Measurements from ENCODE around the gene INAFM1.

The INAFM1 gene

DNA sequence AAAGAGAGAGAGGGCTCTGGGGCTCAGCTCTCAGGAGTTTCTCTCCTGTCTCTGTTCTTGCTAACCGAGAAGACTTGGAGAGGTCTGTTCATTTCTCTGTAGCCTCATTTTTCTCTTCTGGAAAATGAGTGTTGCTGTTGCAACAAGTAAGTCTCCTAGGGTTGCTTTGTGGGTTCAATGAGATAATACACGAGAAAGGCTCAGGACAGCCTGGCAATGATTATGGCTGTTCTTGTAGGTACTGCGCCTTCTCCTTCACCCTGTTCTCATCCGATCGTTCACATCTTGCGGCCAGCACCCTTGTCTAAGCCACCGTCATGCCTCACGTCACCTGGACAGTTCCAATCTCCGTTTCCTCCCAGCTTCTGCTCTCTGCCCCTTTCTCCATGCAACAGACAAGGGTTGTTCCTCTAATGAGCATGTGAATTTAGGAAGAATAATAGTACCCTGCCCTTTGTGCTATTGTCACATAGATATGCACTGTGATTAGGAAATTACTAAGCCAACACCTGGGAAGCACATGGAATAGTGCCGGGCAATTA lies 39.1 kb downstream of the INAFM1 start:
- no peak for FAIRE-seq

DNA sequence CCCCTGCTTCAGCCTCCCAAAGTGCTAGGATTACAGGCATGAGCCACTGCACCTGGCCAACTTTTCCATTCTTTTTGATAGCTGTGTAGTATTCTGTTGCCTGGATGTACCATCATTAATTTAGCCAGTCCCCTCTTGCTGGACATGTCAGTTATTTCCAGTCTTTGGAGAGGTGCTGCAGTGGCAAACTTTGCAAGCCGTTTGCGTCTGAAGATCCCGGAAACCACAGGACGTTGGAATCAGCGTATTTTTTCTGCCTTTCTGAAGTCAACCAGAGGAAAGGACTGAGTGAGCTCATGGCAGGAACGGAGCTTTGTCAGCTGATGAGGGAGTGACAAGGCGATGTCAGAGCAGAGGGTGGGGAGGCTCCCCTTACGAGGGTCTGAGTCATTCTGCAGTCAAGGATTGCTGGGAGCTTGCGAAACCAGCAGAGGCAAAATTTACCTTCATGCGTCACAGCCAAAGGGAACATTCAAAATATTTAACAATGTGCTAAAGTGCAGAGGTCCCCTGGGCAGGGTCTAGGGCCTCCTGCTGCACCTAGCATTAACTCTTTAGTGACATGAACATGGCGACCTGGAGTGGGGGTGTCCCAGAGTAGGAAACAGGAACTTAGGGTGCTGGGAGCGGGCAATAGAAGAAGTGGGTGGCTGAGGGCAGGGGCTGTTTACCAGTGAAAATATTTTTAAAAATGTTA lies 40.6 kb downstream of the INAFM1 start:
- FAIRE-seq, result no peak

DNA sequence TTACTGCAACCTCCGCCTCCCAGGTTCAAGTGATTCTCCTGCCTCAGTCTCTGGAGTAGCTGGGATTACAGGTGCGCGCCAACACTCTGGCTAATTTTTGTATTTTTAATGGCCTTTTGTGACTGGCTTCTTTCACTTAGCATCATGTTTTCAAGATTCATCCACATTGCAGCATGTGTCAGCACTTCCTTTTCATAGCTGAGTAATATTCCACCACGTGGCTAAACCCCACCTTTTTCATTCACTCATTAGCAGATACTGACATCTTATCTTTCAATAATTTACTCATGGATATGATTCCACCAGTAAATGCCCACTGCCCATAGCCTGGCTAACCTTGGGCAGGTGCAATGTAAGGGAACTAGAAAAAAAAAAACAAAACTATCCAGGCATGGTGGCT lies 41.8 kb downstream of the INAFM1 start:
- no peak for FAIRE-seq

DNA sequence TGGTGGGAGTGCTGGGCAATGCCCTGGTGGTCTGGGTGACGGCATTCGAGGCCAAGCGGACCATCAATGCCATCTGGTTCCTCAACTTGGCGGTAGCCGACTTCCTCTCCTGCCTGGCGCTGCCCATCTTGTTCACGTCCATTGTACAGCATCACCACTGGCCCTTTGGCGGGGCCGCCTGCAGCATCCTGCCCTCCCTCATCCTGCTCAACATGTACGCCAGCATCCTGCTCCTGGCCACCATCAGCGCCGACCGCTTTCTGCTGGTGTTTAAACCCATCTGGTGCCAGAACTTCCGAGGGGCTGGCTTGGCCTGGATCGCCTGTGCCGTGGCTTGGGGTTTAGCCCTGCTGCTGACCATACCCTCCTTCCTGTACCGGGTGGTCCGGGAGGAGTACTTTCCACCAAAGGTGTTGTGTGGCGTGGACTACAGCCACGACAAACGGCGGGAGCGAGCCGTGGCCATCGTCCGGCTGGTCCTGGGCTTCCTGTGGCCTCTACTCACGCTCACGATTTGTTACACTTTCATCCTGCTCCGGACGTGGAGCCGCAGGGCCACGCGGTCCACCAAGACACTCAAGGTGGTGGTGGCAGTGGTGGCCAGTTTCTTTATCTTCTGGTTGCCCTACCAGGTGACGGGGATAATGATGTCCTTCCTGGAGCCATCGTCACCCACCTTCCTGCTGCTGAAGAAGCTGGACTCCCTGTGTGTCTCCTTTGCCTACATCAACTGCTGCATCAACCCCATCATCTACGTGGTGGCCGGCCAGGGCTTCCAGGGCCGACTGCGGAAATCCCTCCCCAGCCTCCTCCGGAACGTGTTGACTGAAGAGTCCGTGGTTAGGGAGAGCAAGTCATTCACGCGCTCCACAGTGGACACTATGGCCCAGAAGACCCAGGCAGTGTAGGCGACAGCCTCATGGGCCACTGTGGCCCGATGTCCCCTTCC lies 45.5 kb downstream of the INAFM1 start:
- FAIRE-seq, result no peak

DNA sequence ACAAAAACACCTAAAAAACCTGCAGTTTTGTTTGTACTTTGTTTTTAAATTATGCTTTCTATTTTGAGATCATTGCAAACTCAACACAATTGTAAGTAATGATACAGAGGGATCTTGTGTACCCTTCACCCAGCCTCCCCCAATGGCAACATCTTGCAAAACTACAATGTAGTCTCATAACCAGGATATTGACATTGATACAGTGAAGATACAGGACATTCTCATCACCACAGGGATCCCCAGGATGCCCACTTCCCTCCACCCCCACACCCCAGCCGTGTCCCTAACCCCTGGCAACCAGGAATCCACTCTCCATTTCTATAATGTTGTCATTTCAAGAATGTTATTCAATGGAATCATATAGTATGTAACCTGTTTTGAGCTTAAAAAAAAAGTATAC lies 46.9 kb downstream of the INAFM1 start:
- FAIRE-seq, result no peak

DNA sequence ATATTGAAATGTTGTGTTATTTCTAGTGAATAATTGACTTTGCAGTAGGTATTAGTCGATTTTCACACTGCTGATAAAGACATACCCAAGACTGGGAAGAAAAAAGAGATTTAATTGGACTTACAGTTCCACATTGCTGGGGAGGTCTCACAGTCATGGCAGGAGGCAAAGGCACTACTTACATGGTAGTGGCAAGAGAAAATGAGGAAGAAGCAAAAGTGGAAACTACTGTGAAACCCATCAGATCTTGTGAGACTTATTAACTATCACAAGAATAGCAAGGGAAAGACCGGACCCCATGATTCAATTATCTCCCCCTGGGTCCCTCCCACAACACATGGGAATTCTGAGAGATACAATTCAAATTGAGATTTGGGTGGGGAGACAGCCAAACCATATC lies 47.4 kb downstream of the INAFM1 start:
- no peak for FAIRE-seq

DNA sequence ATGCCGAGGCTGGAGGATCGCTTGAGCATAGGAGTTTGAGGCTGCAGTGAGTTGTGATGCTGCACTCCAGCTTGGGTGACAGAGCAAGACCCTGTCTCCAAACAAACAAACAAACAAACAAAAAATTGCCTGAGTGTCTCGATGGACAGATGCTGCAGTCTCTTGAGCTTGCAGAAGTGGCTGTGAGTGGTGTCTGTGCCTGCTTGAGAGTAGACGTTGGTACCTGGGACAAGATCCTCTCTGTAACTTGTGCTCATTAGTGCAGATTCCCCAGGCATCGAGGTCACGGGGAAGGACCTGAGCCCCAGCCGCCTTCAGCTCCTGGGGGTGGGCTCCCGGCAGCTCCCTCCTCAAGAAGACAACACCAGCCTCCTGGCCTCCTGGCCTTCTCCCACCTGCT lies 48.7 kb downstream of the INAFM1 start:
- no peak for FAIRE-seq

DNA sequence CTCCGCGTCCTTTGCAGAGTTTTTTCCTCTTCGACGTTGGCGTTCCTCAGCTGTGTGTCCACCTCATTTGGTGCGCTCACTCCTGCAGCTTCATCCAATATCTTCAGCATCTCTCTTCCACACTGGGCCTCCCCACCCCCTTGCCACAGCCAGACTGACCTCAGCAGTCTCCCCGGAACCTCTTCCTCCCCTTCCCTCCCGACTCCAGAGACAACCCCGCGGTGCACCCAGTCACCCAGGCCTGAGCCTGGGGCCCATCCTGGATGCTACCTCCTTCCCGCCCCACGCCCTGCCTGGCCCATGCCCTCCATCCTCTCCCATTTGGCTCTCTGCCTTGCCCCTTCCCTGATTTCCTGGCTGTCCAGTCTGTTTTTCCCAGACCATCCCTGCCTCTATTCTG lies 49.2 kb downstream of the INAFM1 start:
- no peak for FAIRE-seq

DNA sequence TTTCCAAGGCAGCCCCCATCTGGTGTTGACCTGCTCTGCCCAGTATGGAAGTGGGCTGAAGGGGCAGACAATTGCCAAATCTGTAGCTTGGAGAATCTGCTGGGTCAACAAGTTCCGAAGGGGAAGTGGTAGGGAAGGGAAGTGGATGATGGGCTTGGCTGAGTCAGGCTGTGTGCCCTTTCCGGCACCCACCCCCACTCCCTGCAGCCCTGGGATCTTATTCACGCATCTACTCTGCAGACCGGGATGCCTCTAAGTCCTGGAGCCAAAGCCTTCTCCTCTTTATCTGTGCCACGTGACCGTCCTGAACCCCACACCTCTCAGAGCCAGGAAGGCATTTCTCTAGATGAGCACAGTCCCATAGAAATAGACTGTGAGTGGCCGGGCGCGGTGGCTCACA lies 49.8 kb downstream of the INAFM1 start:
- no peak for FAIRE-seq
